GM23338 (cell line): Measurements from ENCODE around the gene NPC1. TPM values are rescaled to one million over a fixed set of nuclear protein-coding genes. Genes with fewer than 3 reads are reported as not detected.
"Not testable (repeated sequence)": the region's sequence is repeated elsewhere in the genome, so short reads cannot be mapped to it uniquely, and the experiment has no call there.

Source experiments
- ATAC-seq: fragments of 200-7000 bp; cut with Tn5 transposase; 3 replicates; pipeline ENCODE4 v1.9.1; 2020
- DNase-seq: peaks from one replicate; pipeline ENCODE4 v3.0.0-alpha.2; 2015; ENCODE audit warnings: low spot score
- H2AFZ ChIP-seq: fragments of 200-600 bp; sonication (generic); 2 replicates; pipeline ENCODE4 v1.8.0; 2016; ENCODE audit warnings: antibody characterized with exemption, mild to moderate bottlenecking, moderate library complexity
- H3F3A ChIP-seq: fragments of 200-600 bp; sonication (generic); replicated peaks from 2 replicates; pipeline ENCODE4 v1.8.0; 2017; ENCODE audit warnings: antibody characterized with exemption, mixed run types, low read depth
- H3K27ac ChIP-seq: fragments of 200-600 bp; sonication (generic); 2 replicates; pipeline ENCODE4 v1.6.1; 2016; ENCODE audit warnings: low read depth
- H3K27me3 ChIP-seq: fragments of 200-600 bp; sonication (generic); 2 replicates; pipeline ENCODE4 v1.8.0; 2016; ENCODE audit warnings: mild to moderate bottlenecking, mixed run types, moderate library complexity; ENCODE audit not compliant: insufficient read depth
- H3K36me3 ChIP-seq: fragments of 200-600 bp; sonication (generic); 2 replicates; pipeline ENCODE4 v1.8.0; 2016; ENCODE audit warnings: mild to moderate bottlenecking; ENCODE audit not compliant: insufficient read depth
- H3K4me1 ChIP-seq: fragments of 200-600 bp; sonication (generic); 2 replicates; pipeline ENCODE4 v1.8.0; 2016; ENCODE audit warnings: mild to moderate bottlenecking, moderate library complexity; ENCODE audit not compliant: insufficient read depth
- H3K4me2 ChIP-seq: fragments of 200-600 bp; sonication (generic); 2 replicates; pipeline ENCODE4 v1.7.1; 2017; ENCODE audit warnings: mixed run types
- H3K4me3 ChIP-seq: fragments of 200-600 bp; sonication (generic); 2 replicates; pipeline ENCODE4 v1.6.1; 2016; ENCODE audit warnings: mixed run types
- H3K79me2 ChIP-seq: fragments of 200-600 bp; sonication (generic); replicated peaks from 2 replicates; pipeline ENCODE4 v1.8.0; 2017; ENCODE audit warnings: mild to moderate bottlenecking; ENCODE audit not compliant: insufficient read depth
- H3K9me2 ChIP-seq: fragments of 200-600 bp; sonication (generic); 2 replicates; pipeline ENCODE4 v1.8.0; 2017; ENCODE audit not compliant: insufficient read depth
- H4K20me1 ChIP-seq: fragments of 200-600 bp; sonication (generic); replicated peaks from 2 replicates; pipeline ENCODE4 v1.8.0; 2017; ENCODE audit warnings: mild to moderate bottlenecking; ENCODE audit not compliant: insufficient read depth
- H3K27ac Mint-ChIP-seq: 2 replicates; pipeline ENCODE4 v1.8.0; 2020; ENCODE audit warnings: inconsistent platforms, mild to moderate bottlenecking, moderate library complexity, mixed read lengths
- H3K27me3 Mint-ChIP-seq: 3 replicates; pipeline ENCODE4 v1.8.0; 2022; ENCODE audit warnings: low read depth, mild to moderate bottlenecking, moderate library complexity, mixed read lengths, inconsistent platforms; ENCODE audit not compliant: insufficient read depth, poor library complexity
- H3K36me3 Mint-ChIP-seq: 3 replicates; pipeline ENCODE4 v1.8.0; 2021; ENCODE audit warnings: low read depth, mild to moderate bottlenecking, inconsistent platforms, moderate library complexity, mixed read lengths
- H3K4me1 Mint-ChIP-seq: 3 replicates; pipeline ENCODE4 v1.8.0; 2020; ENCODE audit warnings: mild to moderate bottlenecking, inconsistent platforms, mixed read lengths
- H3K4me3 Mint-ChIP-seq: 3 replicates; pipeline ENCODE4 v1.8.0; 2021; ENCODE audit warnings: moderate library complexity, mild to moderate bottlenecking, inconsistent platforms, mixed read lengths
- H3K9me3 Mint-ChIP-seq: 3 replicates; pipeline ENCODE4 v1.8.0; 2020; ENCODE audit warnings: moderate library complexity, mild to moderate bottlenecking, inconsistent platforms, mixed read lengths
- CREB1 ChIP-seq: fragments of 250-450 bp; sonication (Bioruptor Pico); IDR thresholded peaks from 2 replicates; pipeline ENCODE4 v1.5.0; 2020; ENCODE audit warnings: low read depth, mild to moderate bottlenecking, moderate library complexity
- ETS1 ChIP-seq: IDR thresholded peaks from 2 replicates; pipeline ENCODE4 v1.6.1; 2016; ENCODE audit warnings: antibody characterized with exemption
- EZH2 ChIP-seq: fragments of 200-600 bp; sonication (generic); IDR thresholded peaks from one replicate; pipeline ENCODE4 v1.8.0; 2017; ENCODE audit warnings: antibody characterized with exemption, mild to moderate bottlenecking, low read depth; ENCODE audit not compliant: unreplicated experiment
- EZH2phosphoT487 ChIP-seq: fragments of 200-600 bp; sonication (generic); IDR thresholded peaks from one replicate; pipeline ENCODE4 v1.8.1; 2018; ENCODE audit warnings: antibody characterized with exemption; ENCODE audit not compliant: unreplicated experiment
- JUNB ChIP-seq: IDR thresholded peaks from one replicate; pipeline ENCODE4 v1.6.1; 2016; ENCODE audit warnings: antibody characterized with exemption; ENCODE audit not compliant: unreplicated experiment
- NANOG ChIP-seq: IDR thresholded peaks from 2 replicates; pipeline ENCODE4 v1.6.1; 2016; ENCODE audit warnings: antibody characterized with exemption, borderline replicate concordance
- POLR2AphosphoS5 ChIP-seq: IDR thresholded peaks from 2 replicates; pipeline ENCODE4 v1.6.1; 2016; ENCODE audit warnings: antibody characterized with exemption, low read depth
- STAT1 ChIP-seq: IDR thresholded peaks from one replicate; pipeline ENCODE4 v1.6.1; 2016; ENCODE audit warnings: antibody characterized with exemption; ENCODE audit not compliant: unreplicated experiment
- ZNF114 ChIP-seq: fragments of 250-450 bp; sonication (Bioruptor Pico); IDR thresholded peaks from 2 replicates; pipeline ENCODE4 v1.5.0; 2020; ENCODE audit warnings: mild to moderate bottlenecking, moderate library complexity
- ZNF331 ChIP-seq: fragments of 250-450 bp; sonication (Bioruptor Pico); IDR thresholded peaks from 2 replicates; pipeline ENCODE4 v1.5.0; 2020; ENCODE audit warnings: low read depth, mild to moderate bottlenecking, moderate library complexity
- polyA plus RNA-seq: library from polyadenylated mRNA; unstranded; fragments of >200 nt; fragmentation: Nextera tagmentation; extraction: Ambion mirVana; gene quantifications from 2 replicates; pipeline ENCODE4 v1.2.1, GENCODE V29; 2016
- total RNA-seq: library from RNA; depleted of rRNA; stranded (reverse); fragments of >200 nt; shearing (Covaris generic); gene quantifications from 2 replicates; pipeline ENCODE4 v1.2.3, GENCODE V29; 2014
- TF ChIP-seq, protein P1 (sequence below), 2 experiments: fragments of 200-600 bp in 1 of 2; sonication (generic) in 1 of 2; conservative IDR thresholded peaks; 2 replicates each; pipeline versions ENCODE4 v1.5.1 to v1.6.1; 2016 to 2017; ENCODE audit warnings: antibody characterized with exemption in 2 of 2, low read depth in 2 of 2, mild to moderate bottlenecking in 2 of 2, moderate library complexity in 1 of 2

Gene NPC1
- total and polyA plus RNA-seq, 2 experiments from 2014 or later = 18.4 to 45.1 TPM

- TF ChIP-seq ETS1 = no peak
- TF ChIP-seq, protein P1, sequence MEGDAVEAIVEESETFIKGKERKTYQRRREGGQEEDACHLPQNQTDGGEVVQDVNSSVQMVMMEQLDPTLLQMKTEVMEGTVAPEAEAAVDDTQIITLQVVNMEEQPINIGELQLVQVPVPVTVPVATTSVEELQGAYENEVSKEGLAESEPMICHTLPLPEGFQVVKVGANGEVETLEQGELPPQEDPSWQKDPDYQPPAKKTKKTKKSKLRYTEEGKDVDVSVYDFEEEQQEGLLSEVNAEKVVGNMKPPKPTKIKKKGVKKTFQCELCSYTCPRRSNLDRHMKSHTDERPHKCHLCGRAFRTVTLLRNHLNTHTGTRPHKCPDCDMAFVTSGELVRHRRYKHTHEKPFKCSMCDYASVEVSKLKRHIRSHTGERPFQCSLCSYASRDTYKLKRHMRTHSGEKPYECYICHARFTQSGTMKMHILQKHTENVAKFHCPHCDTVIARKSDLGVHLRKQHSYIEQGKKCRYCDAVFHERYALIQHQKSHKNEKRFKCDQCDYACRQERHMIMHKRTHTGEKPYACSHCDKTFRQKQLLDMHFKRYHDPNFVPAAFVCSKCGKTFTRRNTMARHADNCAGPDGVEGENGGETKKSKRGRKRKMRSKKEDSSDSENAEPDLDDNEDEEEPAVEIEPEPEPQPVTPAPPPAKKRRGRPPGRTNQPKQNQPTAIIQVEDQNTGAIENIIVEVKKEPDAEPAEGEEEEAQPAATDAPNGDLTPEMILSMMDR (conservative IDR thresholded peaks at IDR 0.05; ENCODE audit: low read depth in 2 of 2) = no peak
- no peak for TF ChIP-seq NANOG
- no peak for TF ChIP-seq ZNF114 (CRISPR knock-in tag)
- TF ChIP-seq ZNF331 (CRISPR knock-in tag) = no peak
- TF ChIP-seq EZH2 = no peak
Observed at GRCh38 chr18:23512641-23513040, 73.7 kb downstream of the NPC1 start (continued).

DNA sequence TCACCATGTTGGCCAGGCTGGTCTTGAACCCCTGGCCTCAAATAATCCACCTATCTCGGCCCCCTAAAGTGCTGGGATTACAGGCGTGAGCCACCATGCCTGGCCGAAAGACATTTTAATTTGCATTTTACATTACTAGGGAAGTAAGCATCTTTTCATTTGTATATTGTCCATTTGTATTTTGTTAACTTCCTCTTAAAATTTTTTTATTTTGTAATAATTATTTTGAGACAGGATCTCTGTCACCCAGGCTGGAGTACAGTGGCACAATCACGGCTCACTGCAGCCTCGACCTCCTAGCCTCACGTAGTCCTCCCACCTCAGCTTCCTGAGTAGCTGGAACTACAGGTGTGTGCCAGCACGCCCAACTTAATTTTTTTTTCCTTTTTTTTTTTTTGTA lies 74.1 kb downstream of the NPC1 start:
- ATAC-seq, DNase-seq, H3K4me3 Mint-ChIP-seq, H3K4me2 ChIP-seq, H4K20me1 ChIP-seq, H3K4me3 ChIP-seq, H3K4me1 Mint-ChIP-seq, H3K79me2 ChIP-seq, H3K9me2 ChIP-seq, H3K9me3 Mint-ChIP-seq, H3K27me3 Mint-ChIP-seq, H3K27me3 ChIP-seq, H3K27ac ChIP-seq, H3F3A ChIP-seq, H3K4me1 ChIP-seq, H3K27ac Mint-ChIP-seq, H2AFZ ChIP-seq: not testable (repeated sequence)
- H3K36me3 ChIP-seq = peaks cover 31% of the 10 kb centered on the region
- peaks cover 38% of the 10 kb centered on the region for H3K36me3 Mint-ChIP-seq

DNA sequence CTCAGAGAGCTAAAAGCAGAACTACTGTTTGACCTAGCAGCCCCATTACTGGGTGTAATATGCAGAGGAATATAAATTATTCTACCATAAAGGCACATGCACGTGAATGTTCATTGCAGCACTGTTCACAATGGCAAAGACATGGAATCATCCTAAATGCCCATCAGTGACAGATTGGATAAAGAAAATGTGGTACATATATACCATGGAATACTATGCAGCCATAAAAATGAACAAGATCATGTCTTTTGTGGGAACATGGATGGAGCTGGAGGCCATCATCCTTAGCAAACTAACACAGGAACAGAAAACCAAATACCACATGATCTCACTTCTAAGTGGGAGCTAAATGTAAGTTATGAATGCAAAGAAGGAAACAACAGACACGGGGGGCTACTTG lies 75.4 kb downstream of the NPC1 start:
- H3K36me3 Mint-ChIP-seq = peaks cover 35% of the 10 kb centered on the region
- H3K79me2 ChIP-seq = peaks cover 14% of the 10 kb centered on the region
- not testable (repeated sequence) for H3K9me3 Mint-ChIP-seq, H3K4me3 Mint-ChIP-seq, H3K27me3 ChIP-seq, H3K4me2 ChIP-seq, H3K4me3 ChIP-seq, ATAC-seq, DNase-seq, H3K4me1 Mint-ChIP-seq, H3K4me1 ChIP-seq, H2AFZ ChIP-seq, H3K27me3 Mint-ChIP-seq, H3K9me2 ChIP-seq, H3K27ac ChIP-seq, H4K20me1 ChIP-seq, H3K27ac Mint-ChIP-seq, H3F3A ChIP-seq
- H3K36me3 ChIP-seq = peaks cover 28% of the 10 kb centered on the region

DNA sequence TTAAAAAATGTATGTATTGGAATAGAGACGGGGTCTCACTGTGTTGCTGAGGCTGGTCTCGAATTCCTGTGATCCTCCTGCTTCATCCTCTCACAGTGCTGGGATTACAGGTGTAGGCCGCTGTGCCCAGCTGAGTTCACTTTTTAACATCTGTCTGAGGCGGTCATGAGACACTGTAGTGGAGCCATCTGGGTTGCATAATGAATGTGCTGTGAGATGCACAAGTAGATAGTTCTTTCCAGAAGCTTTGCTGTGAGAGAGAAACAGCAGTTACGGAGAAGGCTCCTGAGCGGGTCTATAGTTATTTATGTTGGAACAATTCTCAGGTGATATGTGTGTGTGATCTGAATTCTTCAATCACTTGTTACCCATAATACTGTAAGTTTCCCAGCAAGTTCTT lies 79.9 kb downstream of the NPC1 start:
- Histone ChIP-seq H2AFZ (no peak overlapping the region), H3K9me2 (no peaks in the 10 kb centered on the region), H4K20me1 (peaks cover 20% of the 10 kb centered on the region; the same call in 1 of the 2 replicates), H3K36me3 (peaks cover 25% of the 10 kb centered on the region), H3K27ac (no peak overlapping the region), H3K27me3 (peaks cover 24% of the 10 kb centered on the region), H3K4me1 (peaks cover 14% of the 10 kb centered on the region), H3K4me2 (no peak overlapping the region), H3F3A (0 out of 2 replicates have a peak, but pooled peaks cover 6% of the 10 kb centered on the region), H3K79me2 (peaks cover 27% of the 10 kb centered on the region), H3K4me3 (no peak overlapping the region)
- H3K4me1 Mint-ChIP-seq = peaks cover 11% of the 10 kb centered on the region
- ATAC-seq (no peak), DNase-seq (no peak)
- H3K9me3 Mint-ChIP-seq = no peaks in the 10 kb centered on the region
- no peak overlapping the region for H3K27ac Mint-ChIP-seq
- no peak overlapping the region for H3K4me3 Mint-ChIP-seq
- peaks cover 29% of the 10 kb centered on the region for H3K36me3 Mint-ChIP-seq
- peaks cover 14% of the 10 kb centered on the region for H3K27me3 Mint-ChIP-seq
- no peak for TF ChIP-seq STAT1
- no peak for TF ChIP-seq ZNF331 (CRISPR knock-in tag)
- TF ChIP-seq, protein P1 (conservative IDR thresholded peaks at IDR 0.05; ENCODE audit: low read depth in 2 of 2) = no peak
- TF ChIP-seq EZH2phosphoT487 = no peak
- TF ChIP-seq POLR2AphosphoS5 = no peak
- TF ChIP-seq ZNF114 (CRISPR knock-in tag) = no peak
- no peak for TF ChIP-seq JUNB
- TF ChIP-seq ETS1 = no peak
- TF ChIP-seq CREB1 (CRISPR knock-in tag) = no peak
